ENCODE measurements around the gene HTT. TPM values are rescaled to one million over a fixed set of nuclear protein-coding genes. Genes with fewer than 3 reads are reported as not detected.

The HTT gene
- total and polyA plus RNA-seq, 2 of the 13 experiments (the other 11 are each of a cell fraction or from before 2014, with no cell fraction given): 17.5 to 19.5 TPM

DNA sequence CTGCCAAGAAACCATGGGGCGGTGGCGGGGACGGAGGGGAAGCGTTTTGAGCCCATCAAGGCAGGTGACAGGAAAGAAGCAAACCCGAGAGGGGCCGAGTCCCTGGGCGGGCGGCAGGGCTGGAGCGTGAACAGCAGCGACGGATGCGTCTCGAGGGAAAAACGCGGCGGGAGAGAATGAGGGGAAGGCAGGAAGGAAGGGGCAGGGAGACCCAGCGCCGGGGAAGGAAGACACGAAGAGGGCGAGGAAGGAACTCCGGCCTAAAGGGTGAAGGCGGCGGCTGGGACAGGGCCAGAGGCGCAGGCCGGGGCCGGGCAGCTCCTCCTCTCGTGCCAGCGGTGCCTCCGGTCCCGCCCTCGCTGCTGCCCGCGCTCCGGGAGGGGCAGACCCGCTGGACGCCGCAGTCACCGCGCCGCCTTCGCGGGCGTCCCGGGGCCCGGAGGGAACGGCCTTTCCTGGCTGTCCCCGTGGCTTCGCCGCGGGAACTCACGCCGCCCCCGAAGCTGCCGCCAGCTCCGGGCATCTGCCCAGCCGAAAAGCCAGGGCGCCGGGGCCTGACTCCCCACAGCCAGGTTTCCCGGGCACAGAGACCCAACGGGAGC, 217.6 kb downstream of the HTT start (continued):
- TF ChIP-seq BRD4 (CRISPR knock-in tag; IDR thresholded peaks at IDR 0.05) (no peak), ATF7-NPFF (CRISPR knock-in tag; IDR thresholded peaks at IDR 0.05; ENCODE audit: low read depth) (no peak), NCOR1 (IDR thresholded peaks at IDR 0.05; ENCODE audit: borderline replicate concordance, low read length) (0 out of 2 replicates have a peak, but pooled peaks have one; percentile 1), ZNF678 (CRISPR knock-in tag; IDR thresholded peaks at IDR 0.05) (0 out of 2 replicates have a peak, but pooled peaks have one; percentile 57), ZNF776 (CRISPR knock-in tag; IDR thresholded peaks at IDR 0.05) (no peak; the same call in 1 of the 2 replicates), HNF4G (IDR thresholded peaks at IDR 0.05; ENCODE audit: borderline replicate concordance, low read depth, low read length) (no peak), HNF4G (CRISPR knock-in tag; IDR thresholded peaks at IDR 0.05; ENCODE audit: borderline replicate concordance, low read depth) (no peak), ZKSCAN1 (IDR thresholded peaks at IDR 0.05; ENCODE audit: low read length) (no peak), ZNF761 (CRISPR knock-in tag; conservative IDR thresholded peaks at IDR 0.05) (peak; percentile 88), MAFG (CRISPR knock-in tag; IDR thresholded peaks at IDR 0.05) (no peak), GTF3A (CRISPR knock-in tag; conservative IDR thresholded peaks at IDR 0.05) (peak; percentile 36; the same call in 1 of the 2 replicates), ZMAT3 (CRISPR knock-in tag; conservative IDR thresholded peaks at IDR 0.05) (no peak), RXRB (CRISPR knock-in tag; IDR thresholded peaks at IDR 0.05; ENCODE audit: borderline replicate concordance) (no peak), ZSCAN9 (CRISPR knock-in tag; IDR thresholded peaks at IDR 0.05; ENCODE audit: borderline replicate concordance) (no peak), NRL (CRISPR knock-in tag; IDR thresholded peaks at IDR 0.05; ENCODE audit: borderline replicate concordance) (0 out of 2 replicates have a peak, but pooled peaks have one; percentile 9), SP140L (CRISPR knock-in tag; IDR thresholded peaks at IDR 0.05; ENCODE audit: borderline replicate concordance) (no peak), MYC (CRISPR knock-in tag; IDR thresholded peaks at IDR 0.05; ENCODE audit: borderline replicate concordance) (no peak)
- TF ChIP-seq, protein P1, sequence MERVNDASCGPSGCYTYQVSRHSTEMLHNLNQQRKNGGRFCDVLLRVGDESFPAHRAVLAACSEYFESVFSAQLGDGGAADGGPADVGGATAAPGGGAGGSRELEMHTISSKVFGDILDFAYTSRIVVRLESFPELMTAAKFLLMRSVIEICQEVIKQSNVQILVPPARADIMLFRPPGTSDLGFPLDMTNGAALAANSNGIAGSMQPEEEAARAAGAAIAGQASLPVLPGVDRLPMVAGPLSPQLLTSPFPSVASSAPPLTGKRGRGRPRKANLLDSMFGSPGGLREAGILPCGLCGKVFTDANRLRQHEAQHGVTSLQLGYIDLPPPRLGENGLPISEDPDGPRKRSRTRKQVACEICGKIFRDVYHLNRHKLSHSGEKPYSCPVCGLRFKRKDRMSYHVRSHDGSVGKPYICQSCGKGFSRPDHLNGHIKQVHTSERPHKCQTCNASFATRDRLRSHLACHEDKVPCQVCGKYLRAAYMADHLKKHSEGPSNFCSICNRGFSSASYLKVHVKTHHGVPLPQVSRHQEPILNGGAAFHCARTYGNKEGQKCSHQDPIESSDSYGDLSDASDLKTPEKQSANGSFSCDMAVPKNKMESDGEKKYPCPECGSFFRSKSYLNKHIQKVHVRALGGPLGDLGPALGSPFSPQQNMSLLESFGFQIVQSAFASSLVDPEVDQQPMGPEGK (CRISPR knock-in tag; IDR thresholded peaks at IDR 0.05): no peak
- TF ChIP-seq, protein P2, sequence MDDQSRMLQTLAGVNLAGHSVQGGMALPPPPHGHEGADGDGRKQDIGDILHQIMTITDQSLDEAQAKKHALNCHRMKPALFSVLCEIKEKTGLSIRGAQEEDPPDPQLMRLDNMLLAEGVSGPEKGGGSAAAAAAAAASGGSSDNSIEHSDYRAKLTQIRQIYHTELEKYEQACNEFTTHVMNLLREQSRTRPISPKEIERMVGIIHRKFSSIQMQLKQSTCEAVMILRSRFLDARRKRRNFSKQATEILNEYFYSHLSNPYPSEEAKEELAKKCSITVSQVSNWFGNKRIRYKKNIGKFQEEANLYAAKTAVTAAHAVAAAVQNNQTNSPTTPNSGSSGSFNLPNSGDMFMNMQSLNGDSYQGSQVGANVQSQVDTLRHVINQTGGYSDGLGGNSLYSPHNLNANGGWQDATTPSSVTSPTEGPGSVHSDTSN (CRISPR knock-in tag; IDR thresholded peaks at IDR 0.05; ENCODE audit: borderline replicate concordance): 0 out of 2 replicates have a peak, but pooled peaks have one; percentile 6
- TF ChIP-seq, protein P3, sequence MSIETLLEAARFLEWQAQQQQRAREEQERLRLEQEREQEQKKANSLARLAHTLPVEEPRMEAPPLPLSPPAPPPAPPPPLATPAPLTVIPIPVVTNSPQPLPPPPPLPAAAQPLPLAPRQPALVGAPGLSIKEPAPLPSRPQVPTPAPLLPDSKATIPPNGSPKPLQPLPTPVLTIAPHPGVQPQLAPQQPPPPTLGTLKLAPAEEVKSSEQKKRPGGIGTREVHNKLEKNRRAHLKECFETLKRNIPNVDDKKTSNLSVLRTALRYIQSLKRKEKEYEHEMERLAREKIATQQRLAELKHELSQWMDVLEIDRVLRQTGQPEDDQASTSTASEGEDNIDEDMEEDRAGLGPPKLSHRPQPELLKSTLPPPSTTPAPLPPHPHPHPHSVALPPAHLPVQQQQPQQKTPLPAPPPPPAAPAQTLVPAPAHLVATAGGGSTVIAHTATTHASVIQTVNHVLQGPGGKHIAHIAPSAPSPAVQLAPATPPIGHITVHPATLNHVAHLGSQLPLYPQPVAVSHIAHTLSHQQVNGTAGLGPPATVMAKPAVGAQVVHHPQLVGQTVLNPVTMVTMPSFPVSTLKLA (IDR thresholded peaks at IDR 0.05): no peak
- TF ChIP-seq, protein P4, sequence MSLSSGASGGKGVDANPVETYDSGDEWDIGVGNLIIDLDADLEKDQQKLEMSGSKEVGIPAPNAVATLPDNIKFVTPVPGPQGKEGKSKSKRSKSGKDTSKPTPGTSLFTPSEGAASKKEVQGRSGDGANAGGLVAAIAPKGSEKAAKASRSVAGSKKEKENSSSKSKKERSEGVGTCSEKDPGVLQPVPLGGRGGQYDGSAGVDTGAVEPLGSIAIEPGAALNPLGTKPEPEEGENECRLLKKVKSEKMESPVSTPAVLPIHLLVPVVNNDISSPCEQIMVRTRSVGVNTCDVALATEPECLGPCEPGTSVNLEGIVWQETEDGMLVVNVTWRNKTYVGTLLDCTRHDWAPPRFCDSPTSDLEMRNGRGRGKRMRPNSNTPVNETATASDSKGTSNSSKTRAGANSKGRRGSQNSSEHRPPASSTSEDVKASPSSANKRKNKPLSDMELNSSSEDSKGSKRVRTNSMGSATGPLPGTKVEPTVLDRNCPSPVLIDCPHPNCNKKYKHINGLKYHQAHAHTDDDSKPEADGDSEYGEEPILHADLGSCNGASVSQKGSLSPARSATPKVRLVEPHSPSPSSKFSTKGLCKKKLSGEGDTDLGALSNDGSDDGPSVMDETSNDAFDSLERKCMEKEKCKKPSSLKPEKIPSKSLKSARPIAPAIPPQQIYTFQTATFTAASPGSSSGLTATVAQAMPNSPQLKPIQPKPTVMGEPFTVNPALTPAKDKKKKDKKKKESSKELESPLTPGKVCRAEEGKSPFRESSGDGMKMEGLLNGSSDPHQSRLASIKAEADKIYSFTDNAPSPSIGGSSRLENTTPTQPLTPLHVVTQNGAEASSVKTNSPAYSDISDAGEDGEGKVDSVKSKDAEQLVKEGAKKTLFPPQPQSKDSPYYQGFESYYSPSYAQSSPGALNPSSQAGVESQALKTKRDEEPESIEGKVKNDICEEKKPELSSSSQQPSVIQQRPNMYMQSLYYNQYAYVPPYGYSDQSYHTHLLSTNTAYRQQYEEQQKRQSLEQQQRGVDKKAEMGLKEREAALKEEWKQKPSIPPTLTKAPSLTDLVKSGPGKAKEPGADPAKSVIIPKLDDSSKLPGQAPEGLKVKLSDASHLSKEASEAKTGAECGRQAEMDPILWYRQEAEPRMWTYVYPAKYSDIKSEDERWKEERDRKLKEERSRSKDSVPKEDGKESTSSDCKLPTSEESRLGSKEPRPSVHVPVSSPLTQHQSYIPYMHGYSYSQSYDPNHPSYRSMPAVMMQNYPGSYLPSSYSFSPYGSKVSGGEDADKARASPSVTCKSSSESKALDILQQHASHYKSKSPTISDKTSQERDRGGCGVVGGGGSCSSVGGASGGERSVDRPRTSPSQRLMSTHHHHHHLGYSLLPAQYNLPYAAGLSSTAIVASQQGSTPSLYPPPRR (CRISPR knock-in tag; IDR thresholded peaks at IDR 0.05; ENCODE audit: borderline replicate concordance): 0 out of 2 replicates have a peak, but pooled peaks have one; percentile 18

Data from HepG2 (cell line).